ENCODE data around the gene SPIRE2.
"Not testable (repeated sequence)": the region's sequence is repeated elsewhere in the genome, so short reads cannot be mapped to it uniquely, and the experiment has no call there.

The SPIRE2 gene

GRCh38 chr16:89862732-89863131 is 34.5 kb downstream of the SPIRE2 start:
- DNase-seq (ENCODE audit: low read depth in 1 of 2, low spot score in 1 of 2) = no peak

- DNase-seq (ENCODE audit: low read depth in 1 of 2, low spot score in 1 of 2) = peak in 1 of 2 donors; percentile 24
Measured at GRCh38 chr16:89863741-89864526, 35.7 kb downstream of the SPIRE2 start.

GRCh38 chr16:89864527-89864820 is 36.2 kb downstream of the SPIRE2 start:
- no peak for DNase-seq (ENCODE audit: low read depth in 1 of 2, low spot score in 1 of 2)

GRCh38 chr16:89867918-89868317 is 39.6 kb downstream of the SPIRE2 start:
- no peak for DNase-seq (ENCODE audit: low read depth in 1 of 2, low spot score in 1 of 2)

GRCh38 chr16:89869911-89870310 is 41.6 kb downstream of the SPIRE2 start:
- DNase-seq (ENCODE audit: low read depth in 1 of 2, low spot score in 1 of 2) = no peak

- DNase-seq (ENCODE audit: low read depth in 1 of 2, low spot score in 1 of 2) = no peak
Measured at GRCh38 chr16:89870440-89870839, 42.2 kb downstream of the SPIRE2 start.

GRCh38 chr16:89871895-89872294 is 43.6 kb downstream of the SPIRE2 start:
- DNase-seq (ENCODE audit: low read depth in 1 of 2, low spot score in 1 of 2) = no peak

- DNase-seq (ENCODE audit: low read depth in 1 of 2, low spot score in 1 of 2) = peak; percentile 80 to 82
Measured at GRCh38 chr16:89873109-89873971, 45.1 kb downstream of the SPIRE2 start, which contains the start of gene TCF25. Gene TCF25 (plus strand): TSS chr16:89873592. CDS start chr16:89873668, 76 bp downstream.

GRCh38 chr16:89873972-89874689 is 45.9 kb downstream of the SPIRE2 start:
- peak; percentile 91 to 94 for DNase-seq (ENCODE audit: low read depth in 1 of 2, low spot score in 1 of 2)

- not testable (repeated sequence) for DNase-seq (ENCODE audit: low read depth in 1 of 2, low spot score in 1 of 2)
Measured at GRCh38 chr16:89879123-89879522, 50.8 kb downstream of the SPIRE2 start.

- DNase-seq (ENCODE audit: low read depth in 1 of 2, low spot score in 1 of 2) = no peak
Measured at GRCh38 chr16:89880477-89881367, 52.4 kb downstream of the SPIRE2 start.

GRCh38 chr16:89881368-89881730 is 53.1 kb downstream of the SPIRE2 start:
- no peak for DNase-seq (ENCODE audit: low read depth in 1 of 2, low spot score in 1 of 2)

GRCh38 chr16:89883346-89884040 is 55.2 kb downstream of the SPIRE2 start:
- no peak for DNase-seq (ENCODE audit: low read depth in 1 of 2, low spot score in 1 of 2)

- DNase-seq (ENCODE audit: low read depth in 1 of 2, low spot score in 1 of 2) = no peak
Measured at GRCh38 chr16:89884041-89884421, 55.8 kb downstream of the SPIRE2 start.

GRCh38 chr16:89887243-89887642 is 59.0 kb downstream of the SPIRE2 start:
- no peak for DNase-seq (ENCODE audit: low read depth in 1 of 2, low spot score in 1 of 2)

- no peak for DNase-seq (ENCODE audit: low read depth in 1 of 2, low spot score in 1 of 2)
Measured at GRCh38 chr16:89890200-89890599, 61.9 kb downstream of the SPIRE2 start.

- DNase-seq (ENCODE audit: low read depth in 1 of 2, low spot score in 1 of 2) = no peak
Measured at GRCh38 chr16:89890886-89891657, 62.8 kb downstream of the SPIRE2 start.

GRCh38 chr16:89892055-89892630 is 63.9 kb downstream of the SPIRE2 start:
- no peak for DNase-seq (ENCODE audit: low read depth in 1 of 2, low spot score in 1 of 2)

GRCh38 chr16:89892635-89893034 is 64.4 kb downstream of the SPIRE2 start:
- no peak for DNase-seq (ENCODE audit: low read depth in 1 of 2, low spot score in 1 of 2)
